Mesothelial cell of epicardium (in vitro differentiated cells): ENCODE data around the gene ARHGEF11. TPM values are rescaled to one million over a fixed set of nuclear protein-coding genes. Genes with fewer than 3 reads are reported as not detected.

Experiments used
- DNase-seq, 2 experiments: peaks; one replicate each; pipeline ENCODE4 v3.0.0; 2021; ENCODE audit warnings: low spot score in 2 of 2; ENCODE audit not compliant: unreplicated experiment in 2 of 2
- H3K27ac Mint-ChIP-seq: 2 replicates; pipeline ENCODE4 v1.8.0; 2021; ENCODE audit warnings: mixed read lengths
- H3K27me3 Mint-ChIP-seq: 2 replicates; pipeline ENCODE4 v1.8.0; 2021; ENCODE audit warnings: low read depth, mixed read lengths
- H3K36me3 Mint-ChIP-seq: 2 replicates; pipeline ENCODE4 v1.8.0; 2021; ENCODE audit warnings: mixed read lengths
- H3K4me1 Mint-ChIP-seq: 2 replicates; pipeline ENCODE4 v1.8.0; 2021; ENCODE audit warnings: mixed read lengths
- H3K4me3 Mint-ChIP-seq: 2 replicates; pipeline ENCODE4 v1.8.0; 2021; ENCODE audit warnings: mild to moderate bottlenecking, moderate library complexity, mixed read lengths
- H3K9me3 Mint-ChIP-seq: 2 replicates; pipeline ENCODE4 v1.8.0; 2021; ENCODE audit warnings: mixed read lengths
- CTCF ChIP-seq: fragments of 200-600 bp; sonication (generic); IDR thresholded peaks from one replicate; pipeline ENCODE4 v1.5.0; 2021; ENCODE audit warnings: antibody characterized with exemption; ENCODE audit not compliant: unreplicated experiment
- total RNA-seq: library from RNA; stranded (reverse); gene quantifications from 3 replicates; pipeline ENCODE4 v1.2.1, GENCODE V29; 2021

Gene ARHGEF11
- total RNA-seq, 1 donor from 2014 or later, result 52.5 TPM

GRCh38 chr1:157025385-157025784 lies 20.2 kb downstream of the ARHGEF11 start:
- H3K4me3 Mint-ChIP-seq, result no peak overlapping the region
- H3K4me1 Mint-ChIP-seq, result peaks cover 9% of the 10 kb centered on the region
- no peak for TF ChIP-seq CTCF
- H3K27ac Mint-ChIP-seq, result peak overlapping the region; percentile 7
- peaks cover 36% of the 10 kb centered on the region for H3K36me3 Mint-ChIP-seq
- H3K9me3 Mint-ChIP-seq, result peaks cover 40% of the 10 kb centered on the region
- no peak for DNase-seq
- H3K27me3 Mint-ChIP-seq, result no peaks in the 10 kb centered on the region

GRCh38 chr1:157021688-157022087 lies 23.9 kb downstream of the ARHGEF11 start:
- no peak for TF ChIP-seq CTCF
- Mint-ChIP-seq H3K27me3 (no peaks in the 10 kb centered on the region), H3K4me3 (no peak overlapping the region), H3K9me3 (peaks cover 57% of the 10 kb centered on the region), H3K36me3 (peaks cover 53% of the 10 kb centered on the region), H3K4me1 (peaks cover 9% of the 10 kb centered on the region), H3K27ac (no peak overlapping the region)
- no peak for DNase-seq

- Mint-ChIP-seq H3K27ac (no peak overlapping the region), H3K9me3 (peaks cover 53% of the 10 kb centered on the region), H3K27me3 (no peaks in the 10 kb centered on the region), H3K36me3 (peaks cover 50% of the 10 kb centered on the region), H3K4me3 (no peak overlapping the region), H3K4me1 (no peaks in the 10 kb centered on the region)
- DNase-seq, result no peak
- no peak for TF ChIP-seq CTCF
These were observed 26.1 kb downstream of the ARHGEF11 start for GRCh38 chr1:157019457-157019856.

- Mint-ChIP-seq H3K27ac (no peak overlapping the region), H3K36me3 (peaks cover 3% of the 10 kb centered on the region), H3K4me3 (no peak overlapping the region), H3K9me3 (peaks cover 8% of the 10 kb centered on the region), H3K4me1 (peaks cover 5% of the 10 kb centered on the region), H3K27me3 (no peaks in the 10 kb centered on the region)
- DNase-seq, result no peak
- no peak for TF ChIP-seq CTCF
These were observed 33.7 kb downstream of the ARHGEF11 start for GRCh38 chr1:157011845-157012244.

- no peak overlapping the region for H3K4me3 Mint-ChIP-seq
- peaks cover 18% of the 10 kb centered on the region for H3K4me1 Mint-ChIP-seq
- TF ChIP-seq CTCF, result no peak
- H3K36me3 Mint-ChIP-seq, result peaks cover 3% of the 10 kb centered on the region
- DNase-seq, result no peak
- no peaks in the 10 kb centered on the region for H3K27me3 Mint-ChIP-seq
- no peak overlapping the region for H3K27ac Mint-ChIP-seq
- peaks cover 8% of the 10 kb centered on the region for H3K9me3 Mint-ChIP-seq
These were observed 37.0 kb downstream of the ARHGEF11 start for GRCh38 chr1:157008502-157008901.

- H3K9me3 Mint-ChIP-seq, result peaks cover 8% of the 10 kb centered on the region
These were observed 38.2 kb downstream of the ARHGEF11 start for GRCh38 chr1:157007306-157007705.

More at GRCh38 chr1:157007306-157007705, 38.2 kb downstream of the ARHGEF11 start:
- Mint-ChIP-seq H3K27ac (no peak overlapping the region), H3K27me3 (no peaks in the 10 kb centered on the region), H3K4me3 (no peak overlapping the region), H3K36me3 (peaks cover 3% of the 10 kb centered on the region), H3K4me1 (peaks cover 18% of the 10 kb centered on the region)
- no peak for TF ChIP-seq CTCF
- no peak for DNase-seq
